Measurements from ENCODE around the gene CR1L. TPM values are rescaled to one million over a fixed set of nuclear protein-coding genes. Genes with fewer than 3 reads are reported as not detected.
"Not testable (repeated sequence)": the region's sequence is repeated elsewhere in the genome, so short reads cannot be mapped to it uniquely, and the experiment has no call there.

The CR1L gene
- total RNA-seq, 5 donors from 2014 or later (not counting 1 experiment from before 2014, with no cell fraction given) = 0.20 to 0.37 TPM; not detected in 3

DNA sequence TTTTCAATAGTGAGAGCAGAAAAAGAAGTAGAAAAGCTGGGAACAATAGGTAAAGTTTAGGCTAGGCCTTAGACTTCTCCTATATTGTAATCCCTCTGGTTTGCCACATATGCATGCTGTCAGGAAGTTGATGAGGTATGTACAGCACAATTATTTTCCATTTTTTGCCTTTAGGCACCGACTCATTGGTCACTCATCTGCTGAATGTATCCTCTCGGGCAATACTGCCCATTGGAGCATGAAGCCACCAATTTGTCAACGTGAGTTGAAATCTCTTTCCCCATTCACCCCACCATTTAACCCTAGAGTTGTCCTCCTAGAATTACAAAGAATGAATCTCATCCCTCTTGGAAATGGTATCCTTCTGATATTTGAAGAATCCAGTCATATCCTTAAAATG, 63.1 kb downstream of the CR1L start:
- H3K9me3 ChIP-seq; DNase-seq; H3K27me3 ChIP-seq (replicated peaks in 1 of 2; ENCODE audit: control insufficient read depth in 2 of 2, extremely low read depth in 1 of 2, insufficient read depth in 2 of 2, low read length in 1 of 2); H3K36me3 Mint-ChIP-seq; CTCF ChIA-PET; H3K9me3 Mint-ChIP-seq; H3K4me1 Mint-ChIP-seq; H3K27ac Mint-ChIP-seq; H3K4me3 Mint-ChIP-seq; H3K27me3 Mint-ChIP-seq; H3K4me3 ChIP-seq (ENCODE audit: control insufficient read depth in 1 of 2, extremely low read depth in 1 of 2, low read length in 1 of 2); ATAC-seq (replicated peaks in 1 of 4); H3K27ac ChIP-seq (ENCODE audit: low read length); H3K36me3 ChIP-seq (ENCODE audit: control insufficient read depth in 2 of 2, extremely low read depth in 1 of 2, insufficient read depth in 1 of 2, low read length in 1 of 2); H3K4me1 ChIP-seq (ENCODE audit: control insufficient read depth in 1 of 2, extremely low read depth in 1 of 2, insufficient read depth in 2 of 2, low read length in 2 of 2): not testable (repeated sequence)
- POLR2A ChIA-PET = interaction anchor here in 1 of 2 donors (0.7 kb wide), 1 partner anchor 87 kb away, joined by 4 read pairs; no protein-coding TSS in a partner anchor
- 82% methylated on average over 3 of the region's 3 CpGs for WGBS (ENCODE audit: insufficient coverage)

DNA sequence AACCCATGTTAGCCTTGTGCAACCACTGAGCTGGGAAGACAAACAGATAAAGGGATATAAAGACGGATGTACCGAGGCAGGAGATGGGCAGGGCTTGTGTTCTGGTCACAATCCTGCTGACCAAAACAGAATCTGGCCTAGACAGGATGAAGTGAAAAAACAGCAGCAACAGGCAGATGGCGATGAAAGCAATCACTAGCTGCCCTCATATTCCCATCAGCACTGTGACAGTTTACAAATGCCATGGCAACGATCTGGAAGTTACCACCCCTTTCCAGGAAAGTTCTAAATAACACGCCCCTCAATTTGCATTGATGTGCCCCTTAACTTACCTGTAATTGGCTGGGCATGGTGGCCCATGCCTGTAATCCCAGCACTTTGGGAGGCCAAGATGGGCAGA, 66.4 kb downstream of the CR1L start:
- Mint-ChIP-seq H3K4me1 (peaks cover 0 to 2% (median 0%) of the 10 kb centered on the region in 3 donors), H3K9me3 (no peaks in the 10 kb centered on the region), H3K36me3 (no peaks in the 10 kb centered on the region), H3K27me3 (no peaks in the 10 kb centered on the region), H3K27ac (no peak overlapping the region), H3K4me3 (no peak overlapping the region)
- H3K4me3 ChIP-seq (ENCODE audit: control insufficient read depth in 1 of 2, extremely low read depth in 1 of 2, low read length in 1 of 2) = no peak overlapping the region
- ChIA-PET CTCF (interaction anchor here in 1 of 2 donors (1.7 kb wide), 1 partner anchor 86 kb away, joined by 8 read pairs; no protein-coding TSS in a partner anchor), POLR2A (no interaction called here)
- H3K27me3 ChIP-seq (replicated peaks in 1 of 2; ENCODE audit: control insufficient read depth in 2 of 2, extremely low read depth in 1 of 2, insufficient read depth in 2 of 2, low read length in 1 of 2) = peaks cover 0 to 5% of the 10 kb centered on the region in 2 experiments
- ATAC-seq (replicated peaks in 1 of 4) (no peak), DNase-seq (peak in 1 of 35 experiments; percentile 5)
- no peaks in the 10 kb centered on the region for H3K4me1 ChIP-seq (ENCODE audit: control insufficient read depth in 1 of 2, extremely low read depth in 1 of 2, insufficient read depth in 2 of 2, low read length in 2 of 2)
- no peaks in the 10 kb centered on the region for H3K36me3 ChIP-seq (ENCODE audit: control insufficient read depth in 2 of 2, extremely low read depth in 1 of 2, insufficient read depth in 1 of 2, low read length in 1 of 2)
- H3K9me3 ChIP-seq = no peaks in the 10 kb centered on the region
- WGBS (ENCODE audit: insufficient coverage) = 44% methylated on average over 3 of the region's 5 CpGs
- H3K27ac ChIP-seq (ENCODE audit: low read length) = no peak overlapping the region

DNA sequence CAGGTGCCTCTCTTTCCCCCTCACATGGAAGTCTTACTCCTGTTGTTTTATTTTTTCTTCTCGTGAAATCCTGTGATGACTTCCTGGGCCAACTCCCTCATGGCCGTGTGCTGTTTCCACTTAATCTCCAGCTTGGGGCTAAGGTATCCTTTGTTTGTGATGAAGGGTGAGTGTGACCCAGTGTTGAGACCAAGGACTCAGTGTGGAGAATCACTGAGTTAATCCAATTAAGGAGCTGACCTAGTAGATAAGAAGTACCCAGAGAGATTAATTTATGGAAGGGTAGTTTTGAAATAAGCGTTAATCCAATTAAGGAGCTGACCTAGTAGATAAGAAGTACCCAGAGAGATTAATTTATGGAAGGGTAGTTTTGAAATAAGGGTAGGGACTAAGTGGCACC, 67.8 kb downstream of the CR1L start:
- H3K4me3 ChIP-seq (ENCODE audit: control insufficient read depth in 1 of 2, extremely low read depth in 1 of 2, low read length in 1 of 2); H3K27me3 ChIP-seq (replicated peaks in 1 of 2; ENCODE audit: control insufficient read depth in 2 of 2, extremely low read depth in 1 of 2, insufficient read depth in 2 of 2, low read length in 1 of 2); H3K4me1 Mint-ChIP-seq; H3K9me3 ChIP-seq; H3K27ac ChIP-seq (ENCODE audit: low read length); H3K27me3 Mint-ChIP-seq; H3K27ac Mint-ChIP-seq; H3K4me3 Mint-ChIP-seq; H3K4me1 ChIP-seq (ENCODE audit: control insufficient read depth in 1 of 2, extremely low read depth in 1 of 2, insufficient read depth in 2 of 2, low read length in 2 of 2); DNase-seq; ATAC-seq (replicated peaks in 1 of 4); H3K9me3 Mint-ChIP-seq; POLR2A ChIA-PET; H3K36me3 ChIP-seq (ENCODE audit: control insufficient read depth in 2 of 2, extremely low read depth in 1 of 2, insufficient read depth in 1 of 2, low read length in 1 of 2); H3K36me3 Mint-ChIP-seq: not testable (repeated sequence)
- WGBS (ENCODE audit: insufficient coverage) = 81% methylated on average over 2 of the region's 3 CpGs
- CTCF ChIA-PET = interaction anchor here in 1 of 2 donors (1.4 kb wide), 1 partner anchor 85 kb away, joined by 9 read pairs; no protein-coding TSS in a partner anchor

DNA sequence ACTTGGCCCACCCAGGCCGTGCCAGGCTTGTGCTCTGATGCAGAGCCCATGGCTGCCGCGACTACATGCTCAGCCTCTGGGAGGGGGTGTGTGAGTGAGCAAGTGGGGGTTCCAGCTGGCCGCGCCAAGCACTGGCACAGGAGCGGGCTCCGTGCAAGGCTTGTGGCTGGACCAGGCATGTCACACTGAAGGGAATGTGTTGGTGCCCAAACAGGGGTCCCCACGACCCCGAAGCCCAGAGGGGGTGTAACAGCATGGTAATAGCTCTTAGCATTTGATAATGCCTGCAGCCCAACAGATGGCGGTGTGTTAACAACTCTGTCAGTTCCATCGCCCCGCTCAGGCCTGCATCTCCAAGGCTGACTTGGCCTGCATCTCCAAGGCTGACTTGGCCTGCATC, 68.6 kb downstream of the CR1L start:
- no peaks in the 10 kb centered on the region for H3K4me1 ChIP-seq (ENCODE audit: control insufficient read depth in 1 of 2, extremely low read depth in 1 of 2, insufficient read depth in 2 of 2, low read length in 2 of 2)
- H3K36me3 ChIP-seq (ENCODE audit: control insufficient read depth in 2 of 2, extremely low read depth in 1 of 2, insufficient read depth in 1 of 2, low read length in 1 of 2) = no peaks in the 10 kb centered on the region
- Mint-ChIP-seq H3K27ac (no peak overlapping the region), H3K36me3 (no peaks in the 10 kb centered on the region), H3K27me3 (no peaks in the 10 kb centered on the region), H3K9me3 (no peaks in the 10 kb centered on the region), H3K4me1 (peaks cover 0 to 2% (median 0%) of the 10 kb centered on the region in 3 donors), H3K4me3 (no peak overlapping the region)
- ChIA-PET CTCF (interaction anchor here in 1 of 2 donors (1.4 kb wide), 1 partner anchor 84 kb away, joined by 9 read pairs; no protein-coding TSS in a partner anchor), POLR2A (no interaction called here)
- ATAC-seq (replicated peaks in 1 of 4) = peak in 1 of 4 experiments; percentile 36
- WGBS (ENCODE audit: insufficient coverage) = 85% methylated on average over 9 of the region's 12 CpGs
- peaks cover 0 to 5% of the 10 kb centered on the region in 2 experiments for H3K27me3 ChIP-seq (replicated peaks in 1 of 2; ENCODE audit: control insufficient read depth in 2 of 2, extremely low read depth in 1 of 2, insufficient read depth in 2 of 2, low read length in 1 of 2)
- H3K4me3 ChIP-seq (ENCODE audit: control insufficient read depth in 1 of 2, extremely low read depth in 1 of 2, low read length in 1 of 2) = no peak overlapping the region
- H3K9me3 ChIP-seq = no peaks in the 10 kb centered on the region
- no peak overlapping the region for H3K27ac ChIP-seq (ENCODE audit: low read length)
- DNase-seq = peak in 12 of 35 experiments; percentile 1 to 30 (median 4)

DNA sequence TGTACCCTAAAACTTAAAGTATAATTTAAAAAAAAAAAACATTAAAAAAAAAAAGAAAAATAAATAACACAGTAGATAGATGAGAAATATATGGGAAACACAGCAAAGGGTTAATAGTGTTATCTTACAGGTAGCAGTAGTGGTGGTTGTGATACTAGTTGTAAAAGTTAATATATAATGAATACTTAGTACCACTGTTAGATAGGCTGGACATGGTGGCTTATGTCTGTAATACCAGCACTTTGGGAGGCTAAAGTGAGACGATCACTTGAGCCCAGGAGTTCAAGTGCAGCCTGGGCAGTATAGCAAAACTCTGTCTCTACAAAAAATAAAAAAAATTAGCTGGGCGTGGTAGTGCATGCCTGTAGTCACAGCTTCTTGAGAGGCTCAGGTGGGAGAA, 74.3 kb downstream of the CR1L start:
- H3K36me3 Mint-ChIP-seq = no peaks in the 10 kb centered on the region
- no peaks in the 10 kb centered on the region for H3K4me1 Mint-ChIP-seq
- no peak for DNase-seq
- H3K27ac Mint-ChIP-seq = no peak overlapping the region
- no peak overlapping the region for H3K4me3 Mint-ChIP-seq
- ChIA-PET CTCF (no interaction called here), POLR2A (no interaction called here)
- H3K36me3 ChIP-seq (ENCODE audit: control insufficient read depth in 2 of 2, extremely low read depth in 1 of 2, insufficient read depth in 1 of 2, low read length in 1 of 2) = no peaks in the 10 kb centered on the region
- no peaks in the 10 kb centered on the region for H3K27me3 Mint-ChIP-seq
- no peak for ATAC-seq (replicated peaks in 1 of 4)
- H3K4me3 ChIP-seq (ENCODE audit: control insufficient read depth in 1 of 2, extremely low read depth in 1 of 2, low read length in 1 of 2) = no peak overlapping the region
- H3K9me3 ChIP-seq = no peaks in the 10 kb centered on the region
- H3K27me3 ChIP-seq (replicated peaks in 1 of 2; ENCODE audit: control insufficient read depth in 2 of 2, extremely low read depth in 1 of 2, insufficient read depth in 2 of 2, low read length in 1 of 2) = no peaks in the 10 kb centered on the region
- H3K9me3 Mint-ChIP-seq = no peaks in the 10 kb centered on the region
- no CpG with 5 or more reads among the region's 2 CpGs for WGBS (ENCODE audit: insufficient coverage)
- no peak overlapping the region for H3K27ac ChIP-seq (ENCODE audit: low read length)
- H3K4me1 ChIP-seq (ENCODE audit: control insufficient read depth in 1 of 2, extremely low read depth in 1 of 2, insufficient read depth in 2 of 2, low read length in 2 of 2) = no peaks in the 10 kb centered on the region

DNA sequence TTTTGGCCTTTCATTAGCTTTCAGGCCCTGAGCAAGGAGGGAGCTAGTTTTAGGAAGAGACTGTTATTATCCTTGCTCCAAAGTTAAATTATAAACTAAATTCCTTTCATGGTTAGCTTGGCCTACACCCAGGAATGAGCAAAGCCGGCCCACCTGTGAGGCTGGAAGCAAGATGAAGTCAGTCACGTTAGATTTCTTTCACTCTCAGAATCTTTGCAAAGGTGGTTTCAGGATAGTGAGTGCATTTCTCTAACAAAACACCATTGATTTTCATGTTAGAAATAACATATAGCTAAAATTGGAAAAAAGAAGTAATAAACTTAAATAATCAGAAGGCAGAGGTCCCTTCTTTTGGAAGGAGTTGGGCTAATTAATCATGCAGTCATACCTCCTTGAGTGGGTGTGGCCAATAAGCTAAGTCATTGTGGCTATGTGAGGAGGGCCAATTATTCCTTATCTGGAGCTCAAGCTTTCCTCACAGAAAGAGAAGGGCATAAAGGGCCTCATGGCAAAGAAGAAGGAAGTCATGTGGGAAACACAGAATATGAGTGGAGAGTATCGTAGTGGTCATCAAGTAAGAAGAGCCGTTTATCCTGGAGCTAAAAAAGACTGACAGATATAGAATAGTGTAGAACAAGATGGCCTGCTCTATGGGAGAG, 83.4 kb downstream of the CR1L start:
- no CpG with 5 or more reads among the region's 4 CpGs for WGBS (ENCODE audit: insufficient coverage)
- DNase-seq; H3K36me3 Mint-ChIP-seq; H3K9me3 Mint-ChIP-seq; POLR2A ChIA-PET; H3K27me3 Mint-ChIP-seq; H3K36me3 ChIP-seq (ENCODE audit: control insufficient read depth in 2 of 2, extremely low read depth in 1 of 2, insufficient read depth in 1 of 2, low read length in 1 of 2); CTCF ChIA-PET; H3K9me3 ChIP-seq; H3K27ac Mint-ChIP-seq; ATAC-seq (replicated peaks in 1 of 4); H3K4me3 ChIP-seq (ENCODE audit: control insufficient read depth in 1 of 2, extremely low read depth in 1 of 2, low read length in 1 of 2); H3K27me3 ChIP-seq (replicated peaks in 1 of 2; ENCODE audit: control insufficient read depth in 2 of 2, extremely low read depth in 1 of 2, insufficient read depth in 2 of 2, low read length in 1 of 2); H3K4me1 ChIP-seq (ENCODE audit: control insufficient read depth in 1 of 2, extremely low read depth in 1 of 2, insufficient read depth in 2 of 2, low read length in 2 of 2); H3K27ac ChIP-seq (ENCODE audit: low read length); H3K4me3 Mint-ChIP-seq: not testable (repeated sequence)
- H3K4me1 Mint-ChIP-seq = peaks cover 11 to 16% (median 12%) of the 10 kb centered on the region in 3 donors
